HG03460 (cell line): Measurements from ENCODE around the gene BDNF.

Experiments used
- ATAC-seq: cut with Tn5 transposase; IDR thresholded peaks from one replicate; pipeline ENCODE4 v1.9.1; 2021; ENCODE audit not compliant: unreplicated experiment

Gene BDNF

GRCh38 chr11:27605422-27605821 lies 94.8 kb downstream of the BDNF start:
- no peak for ATAC-seq
